COLO829 (cell line): ENCODE data around the gene MAPRE2.
A peak's percentile ranks its signal among the peaks of the same experiment; 100 is the strongest.

Experiments used
- DNase-seq: peaks from one replicate; pipeline ENCODE4 v3.0.0; 2012; ENCODE audit warnings: low spot score

The MAPRE2 gene

GRCh38 chr18:35040988-35041814 lies at the start of gene MAPRE2:
Gene MAPRE2 (plus strand): TSS chr18:35041413. CDS start chr18:35041540, 127 bp downstream.
- DNase-seq, result peak; percentile 90

GRCh38 chr18:34991561-34991960 lies 49.7 kb upstream of the MAPRE2 start:
- no peak for DNase-seq

- DNase-seq, result peak; percentile 30
Observed at GRCh38 chr18:34993289-34993688, 47.9 kb upstream of the MAPRE2 start.

GRCh38 chr18:34995746-34996145 lies 45.5 kb upstream of the MAPRE2 start:
- no peak for DNase-seq

- DNase-seq, result no peak
Observed at GRCh38 chr18:34998661-34999060, 42.6 kb upstream of the MAPRE2 start.

- DNase-seq, result no peak
Observed at GRCh38 chr18:34999756-35000289, 41.4 kb upstream of the MAPRE2 start.

- no peak for DNase-seq
Observed at GRCh38 chr18:35000457-35000856, 40.8 kb upstream of the MAPRE2 start.

GRCh38 chr18:35002120-35002519 lies 39.1 kb upstream of the MAPRE2 start:
- no peak for DNase-seq

- DNase-seq, result peak; percentile 70
Observed at GRCh38 chr18:35005963-35006577, 35.1 kb upstream of the MAPRE2 start.

- DNase-seq, result no peak
Observed at GRCh38 chr18:35010156-35010555, 31.1 kb upstream of the MAPRE2 start.

GRCh38 chr18:35010993-35011392 lies 30.2 kb upstream of the MAPRE2 start:
- DNase-seq, result no peak

GRCh38 chr18:35019933-35020332 lies 21.3 kb upstream of the MAPRE2 start:
- no peak for DNase-seq

- no peak for DNase-seq
Observed at GRCh38 chr18:35022426-35023001, 18.7 kb upstream of the MAPRE2 start.

- DNase-seq, result no peak
Observed at GRCh38 chr18:35024196-35024595, 17.0 kb upstream of the MAPRE2 start.

- no peak for DNase-seq
Observed at GRCh38 chr18:35024965-35025364, 16.2 kb upstream of the MAPRE2 start.

- DNase-seq, result no peak
Observed at GRCh38 chr18:35026407-35027061, 14.7 kb upstream of the MAPRE2 start.

GRCh38 chr18:35027206-35027605 lies 14.0 kb upstream of the MAPRE2 start:
- DNase-seq, result no peak

- DNase-seq, result no peak
Observed at GRCh38 chr18:35028536-35028935, 12.7 kb upstream of the MAPRE2 start.

GRCh38 chr18:35029103-35029502 lies 12.1 kb upstream of the MAPRE2 start:
- no peak for DNase-seq

- no peak for DNase-seq
Observed at GRCh38 chr18:35029770-35030169, 11.4 kb upstream of the MAPRE2 start.

GRCh38 chr18:35030277-35030989 lies 10.8 kb upstream of the MAPRE2 start:
- DNase-seq, result no peak

GRCh38 chr18:35032113-35032512 lies 9.1 kb upstream of the MAPRE2 start:
- no peak for DNase-seq
